Non-pigmented ciliary epithelial cell (primary cell): ENCODE results near the gene FRMD6.
"Not testable (repeated sequence)": the region's sequence is repeated elsewhere in the genome, so short reads cannot be mapped to it uniquely, and the experiment has no call there.

Source experiments
- DNase-seq: peaks from one replicate; pipeline ENCODE4 v3.0.0-alpha.2; 2010; ENCODE audit warnings: low read depth

The FRMD6 gene

GRCh38 chr14:51725061-51725460, 73.4 kb downstream of the FRMD6 start:
- DNase-seq, result no peak

GRCh38 chr14:51726166-51726899, 74.6 kb downstream of the FRMD6 start:
- DNase-seq, result peak; percentile 31

- no peak for DNase-seq
Observed at GRCh38 chr14:51727526-51727925, 75.8 kb downstream of the FRMD6 start.

- DNase-seq, result no peak
Observed at GRCh38 chr14:51730098-51730497, 78.4 kb downstream of the FRMD6 start.

- DNase-seq, result no peak
Observed at GRCh38 chr14:51730684-51731083, 79.0 kb downstream of the FRMD6 start.

GRCh38 chr14:51732494-51733112, 80.9 kb downstream of the FRMD6 start:
- no peak for DNase-seq

- DNase-seq, result no peak
Observed at GRCh38 chr14:51733147-51733546, 81.4 kb downstream of the FRMD6 start.

GRCh38 chr14:51735851-51736250, 84.1 kb downstream of the FRMD6 start:
- DNase-seq, result no peak

- DNase-seq, result no peak
Observed at GRCh38 chr14:51738754-51739153, 87.0 kb downstream of the FRMD6 start.

- DNase-seq, result no peak
Observed at GRCh38 chr14:51743588-51744000, 91.9 kb downstream of the FRMD6 start.

GRCh38 chr14:51744372-51745130, 92.8 kb downstream of the FRMD6 start:
- DNase-seq, result no peak

- DNase-seq, result not testable (repeated sequence)
Observed at GRCh38 chr14:51746823-51747222, 95.1 kb downstream of the FRMD6 start.

- no peak for DNase-seq
Observed at GRCh38 chr14:51750542-51750941, 98.8 kb downstream of the FRMD6 start.

- DNase-seq, result not testable (repeated sequence)
Observed at GRCh38 chr14:51751611-51752345, 100.1 kb downstream of the FRMD6 start.

- not testable (repeated sequence) for DNase-seq
Observed at GRCh38 chr14:51757756-51758155, 106.0 kb downstream of the FRMD6 start.

GRCh38 chr14:51759950-51760349, 108.2 kb downstream of the FRMD6 start:
- no peak for DNase-seq

- DNase-seq, result not testable (repeated sequence)
Observed at GRCh38 chr14:51765726-51766125, 114.0 kb downstream of the FRMD6 start.

- DNase-seq, result not testable (repeated sequence)
Observed at GRCh38 chr14:51766586-51766985, 114.9 kb downstream of the FRMD6 start.

GRCh38 chr14:51769261-51769660, 117.6 kb downstream of the FRMD6 start:
- not testable (repeated sequence) for DNase-seq

GRCh38 chr14:51774209-51774608, 122.5 kb downstream of the FRMD6 start:
- DNase-seq, result no peak

- DNase-seq, result peak; percentile 46
Observed at GRCh38 chr14:51776102-51776894, 124.6 kb downstream of the FRMD6 start.
